MM.1S (cell line): ENCODE data around the gene ELMO3.

Experiments used
- EZH2 ChIP-seq: fragments of 300-600 bp; sonication (generic); optimal IDR thresholded peaks from 2 replicates; pipeline ENCODE3; 2017; ENCODE audit warnings: low read depth, mild to moderate bottlenecking, antibody characterized with exemption, low read length, mixed read lengths
- TF ChIP-seq, protein P1 (sequence below): fragments of 300-600 bp; sonication (generic); IDR thresholded peaks from 2 replicates; pipeline ENCODE4 v1.5.1; 2016; ENCODE audit warnings: antibody characterized with exemption, low read length, mixed read lengths

DNA sequence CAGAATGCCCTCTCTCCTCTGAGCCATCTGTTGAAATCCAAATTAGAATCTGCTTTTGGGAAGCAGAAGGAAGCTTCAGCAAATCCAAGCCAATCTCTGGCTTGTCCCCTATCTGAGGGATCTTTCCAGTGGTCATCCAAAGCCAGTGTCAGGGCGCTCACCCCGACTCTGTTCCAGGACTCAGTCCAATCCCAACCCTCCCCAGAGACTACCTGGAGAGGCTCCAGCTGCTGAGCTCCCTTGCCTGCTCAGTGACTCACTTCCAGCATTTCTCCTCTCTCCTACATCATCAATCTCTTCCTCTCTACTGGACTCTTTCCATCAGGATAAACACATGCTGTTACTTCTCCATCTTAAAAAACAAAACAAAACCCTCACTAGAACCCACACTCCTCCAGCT, 17.6 kb upstream of the ELMO3 start:
- TF ChIP-seq, protein P1, sequence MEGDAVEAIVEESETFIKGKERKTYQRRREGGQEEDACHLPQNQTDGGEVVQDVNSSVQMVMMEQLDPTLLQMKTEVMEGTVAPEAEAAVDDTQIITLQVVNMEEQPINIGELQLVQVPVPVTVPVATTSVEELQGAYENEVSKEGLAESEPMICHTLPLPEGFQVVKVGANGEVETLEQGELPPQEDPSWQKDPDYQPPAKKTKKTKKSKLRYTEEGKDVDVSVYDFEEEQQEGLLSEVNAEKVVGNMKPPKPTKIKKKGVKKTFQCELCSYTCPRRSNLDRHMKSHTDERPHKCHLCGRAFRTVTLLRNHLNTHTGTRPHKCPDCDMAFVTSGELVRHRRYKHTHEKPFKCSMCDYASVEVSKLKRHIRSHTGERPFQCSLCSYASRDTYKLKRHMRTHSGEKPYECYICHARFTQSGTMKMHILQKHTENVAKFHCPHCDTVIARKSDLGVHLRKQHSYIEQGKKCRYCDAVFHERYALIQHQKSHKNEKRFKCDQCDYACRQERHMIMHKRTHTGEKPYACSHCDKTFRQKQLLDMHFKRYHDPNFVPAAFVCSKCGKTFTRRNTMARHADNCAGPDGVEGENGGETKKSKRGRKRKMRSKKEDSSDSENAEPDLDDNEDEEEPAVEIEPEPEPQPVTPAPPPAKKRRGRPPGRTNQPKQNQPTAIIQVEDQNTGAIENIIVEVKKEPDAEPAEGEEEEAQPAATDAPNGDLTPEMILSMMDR = no peak
- no peak for TF ChIP-seq EZH2
